GM12801 (cell line): ENCODE results near the gene DENND6A.

Experiments
- CTCF ChIP-seq: IDR thresholded peaks from one replicate; pipeline ENCODE4 v1.5.1; 2011; ENCODE audit warnings: control low read depth; ENCODE audit not compliant: insufficient read length; ENCODE audit errors: extremely low read depth

The DENND6A gene

GRCh38 chr3:57597127-57597923 lies 95.6 kb downstream of the DENND6A start, which contains the start of gene ARF4:
ARF4 (minus strand) TSS chr3:57597344; CDS start chr3:57597140, 204 bp downstream.
- TF ChIP-seq CTCF = no peak

GRCh38 chr3:57596495-57597126 lies 96.3 kb downstream of the DENND6A start:
- TF ChIP-seq CTCF = no peak

- TF ChIP-seq CTCF = no peak
These were observed 98.3 kb downstream of the DENND6A start for GRCh38 chr3:57594576-57594975.

- TF ChIP-seq CTCF = no peak
These were observed 98.7 kb downstream of the DENND6A start for GRCh38 chr3:57594144-57594543.

- TF ChIP-seq CTCF = no peak
These were observed 100.6 kb downstream of the DENND6A start for GRCh38 chr3:57592306-57592705.

GRCh38 chr3:57587905-57588304 lies 105.0 kb downstream of the DENND6A start:
- no peak for TF ChIP-seq CTCF

- TF ChIP-seq CTCF = no peak
These were observed 106.1 kb downstream of the DENND6A start for GRCh38 chr3:57586778-57587177.
